ENCODE data around the gene IFT20. TPM values are rescaled to one million over a fixed set of nuclear protein-coding genes. Genes with fewer than 3 reads are reported as not detected.
A peak's percentile ranks its signal among the peaks of the same experiment; 100 is the strongest.

IFT20 gene
- total and polyA plus RNA-seq, 2 of the 13 experiments (the other 11 are each of a cell fraction or from before 2014, with no cell fraction given), result 28.0 to 37.8 TPM

DNA sequence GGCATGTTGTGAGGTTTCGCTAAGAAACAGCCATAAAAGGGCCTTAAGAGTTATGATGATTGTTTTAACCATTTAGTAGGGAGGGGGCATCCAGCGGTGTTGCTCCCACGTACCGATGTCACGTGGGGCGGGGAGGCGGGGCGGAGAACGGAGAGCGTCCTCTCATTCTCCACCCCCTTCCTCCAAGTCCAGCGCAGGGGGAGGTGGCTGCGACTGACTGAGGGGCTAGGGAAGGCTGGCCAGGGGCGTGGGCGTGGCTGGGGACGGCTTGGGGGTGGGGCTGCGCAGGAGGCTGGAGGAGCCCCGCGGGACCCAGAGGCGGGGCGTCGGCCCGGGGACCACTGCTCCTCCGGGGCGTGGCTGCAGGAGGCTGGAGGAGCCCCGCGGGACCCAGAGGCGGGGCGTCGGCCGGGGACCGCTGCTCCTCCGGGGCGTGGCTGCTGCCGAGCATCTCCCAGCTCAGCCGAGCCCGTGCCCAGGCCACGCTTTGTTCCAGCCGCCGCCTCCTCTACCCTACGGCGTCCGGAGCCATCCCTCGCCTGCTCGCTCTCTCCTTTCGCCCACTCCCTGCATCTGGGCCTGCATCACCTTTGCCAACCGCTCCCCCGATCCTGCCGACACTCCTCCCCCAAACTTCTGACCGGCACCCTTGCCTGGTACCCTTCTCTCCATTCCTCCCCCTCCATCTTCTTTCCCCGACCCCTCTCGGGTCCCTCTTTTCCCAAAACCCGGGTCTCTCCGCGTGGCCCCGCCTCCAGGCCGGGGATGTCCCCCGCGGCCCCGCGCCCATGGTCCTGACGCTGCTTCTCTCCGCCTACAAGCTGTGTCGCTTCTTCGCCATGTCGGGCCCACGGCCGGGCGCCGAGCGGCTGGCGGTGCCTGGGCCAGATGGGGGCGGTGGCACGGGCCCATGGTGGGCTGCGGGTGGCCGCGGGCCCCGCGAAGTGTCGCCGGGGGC is 36.3 kb upstream of the IFT20 start, which contains the start of gene SARM1 (continued):
- TF ChIP-seq, protein P1, sequence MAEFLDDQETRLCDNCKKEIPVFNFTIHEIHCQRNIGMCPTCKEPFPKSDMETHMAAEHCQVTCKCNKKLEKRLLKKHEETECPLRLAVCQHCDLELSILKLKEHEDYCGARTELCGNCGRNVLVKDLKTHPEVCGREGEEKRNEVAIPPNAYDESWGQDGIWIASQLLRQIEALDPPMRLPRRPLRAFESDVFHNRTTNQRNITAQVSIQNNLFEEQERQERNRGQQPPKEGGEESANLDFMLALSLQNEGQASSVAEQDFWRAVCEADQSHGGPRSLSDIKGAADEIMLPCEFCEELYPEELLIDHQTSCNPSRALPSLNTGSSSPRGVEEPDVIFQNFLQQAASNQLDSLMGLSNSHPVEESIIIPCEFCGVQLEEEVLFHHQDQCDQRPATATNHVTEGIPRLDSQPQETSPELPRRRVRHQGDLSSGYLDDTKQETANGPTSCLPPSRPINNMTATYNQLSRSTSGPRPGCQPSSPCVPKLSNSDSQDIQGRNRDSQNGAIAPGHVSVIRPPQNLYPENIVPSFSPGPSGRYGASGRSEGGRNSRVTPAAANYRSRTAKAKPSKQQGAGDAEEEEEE (CRISPR knock-in tag; IDR thresholded peaks at IDR 0.05; ENCODE audit: borderline replicate concordance), result no peak
- TF ChIP-seq, protein P2, sequence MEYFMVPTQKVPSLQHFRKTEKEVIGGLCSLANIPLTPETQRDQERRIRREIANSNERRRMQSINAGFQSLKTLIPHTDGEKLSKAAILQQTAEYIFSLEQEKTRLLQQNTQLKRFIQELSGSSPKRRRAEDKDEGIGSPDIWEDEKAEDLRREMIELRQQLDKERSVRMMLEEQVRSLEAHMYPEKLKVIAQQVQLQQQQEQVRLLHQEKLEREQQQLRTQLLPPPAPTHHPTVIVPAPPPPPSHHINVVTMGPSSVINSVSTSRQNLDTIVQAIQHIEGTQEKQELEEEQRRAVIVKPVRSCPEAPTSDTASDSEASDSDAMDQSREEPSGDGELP (IDR thresholded peaks at IDR 0.05; ENCODE audit: borderline replicate concordance, low read depth), result no peak
- TF ChIP-seq ZNF652 (CRISPR knock-in tag; IDR thresholded peaks at IDR 0.05; ENCODE audit: borderline replicate concordance, low read depth), result peak; percentile 75
- TF ChIP-seq IRF2 (CRISPR knock-in tag; IDR thresholded peaks at IDR 0.05), result 0 out of 2 replicates have a peak, but pooled peaks have one; percentile 11
- peak; percentile 55; the same call in 1 of the 2 replicates for TF ChIP-seq TBX2 (CRISPR knock-in tag; IDR thresholded peaks at IDR 0.05; ENCODE audit: borderline replicate concordance)
- TF ChIP-seq ZSCAN25 (CRISPR knock-in tag; IDR thresholded peaks at IDR 0.05), result peak; percentile 88
- peak; percentile 37; the same call in 1 of the 2 replicates for TF ChIP-seq ZNF768 (CRISPR knock-in tag; IDR thresholded peaks at IDR 0.05)
- TF ChIP-seq ELF3 (CRISPR knock-in tag; IDR thresholded peaks at IDR 0.05), result 0 out of 2 replicates have a peak, but pooled peaks have one; percentile 14
- peak; percentile 78 for TF ChIP-seq SP5 (CRISPR knock-in tag; IDR thresholded peaks at IDR 0.05; ENCODE audit: borderline replicate concordance, low read depth)
- TF ChIP-seq ZNF543 (CRISPR knock-in tag; IDR thresholded peaks at IDR 0.05), result 0 out of 2 replicates have a peak, but pooled peaks have one; percentile 47
- TF ChIP-seq MYC (CRISPR knock-in tag; IDR thresholded peaks at IDR 0.05; ENCODE audit: borderline replicate concordance), result no peak; the same call in 1 of the 2 replicates
- peak; percentile 65; the same call in 1 of the 2 replicates for TF ChIP-seq KLF12 (CRISPR knock-in tag; IDR thresholded peaks at IDR 0.05; ENCODE audit: borderline replicate concordance)
- TF ChIP-seq ETV5 (CRISPR knock-in tag; IDR thresholded peaks at IDR 0.05; ENCODE audit: borderline replicate concordance), result peak; percentile 17; the same call in 1 of the 2 replicates
- no peak for TF ChIP-seq ZNF276 (CRISPR knock-in tag; IDR thresholded peaks at IDR 0.05; ENCODE audit: low read depth)
- TF ChIP-seq ZNF317 (CRISPR knock-in tag; IDR thresholded peaks at IDR 0.05), result no peak
- 0 out of 2 replicates have a peak, but pooled peaks have one; percentile 25 for TF ChIP-seq ZNF556 (CRISPR knock-in tag; IDR thresholded peaks at IDR 0.05; ENCODE audit: borderline replicate concordance)
- 0 out of 2 replicates have a peak, but pooled peaks have one; percentile 9 for TF ChIP-seq HOXA3 (CRISPR knock-in tag; IDR thresholded peaks at IDR 0.05)
- TF ChIP-seq, protein P3, sequence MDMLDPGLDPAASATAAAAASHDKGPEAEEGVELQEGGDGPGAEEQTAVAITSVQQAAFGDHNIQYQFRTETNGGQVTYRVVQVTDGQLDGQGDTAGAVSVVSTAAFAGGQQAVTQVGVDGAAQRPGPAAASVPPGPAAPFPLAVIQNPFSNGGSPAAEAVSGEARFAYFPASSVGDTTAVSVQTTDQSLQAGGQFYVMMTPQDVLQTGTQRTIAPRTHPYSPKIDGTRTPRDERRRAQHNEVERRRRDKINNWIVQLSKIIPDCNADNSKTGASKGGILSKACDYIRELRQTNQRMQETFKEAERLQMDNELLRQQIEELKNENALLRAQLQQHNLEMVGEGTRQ (IDR thresholded peaks at IDR 0.05; ENCODE audit: low read depth, low read length), result peak; percentile 77
- TF ChIP-seq, protein P3 (CRISPR knock-in tag; IDR thresholded peaks at IDR 0.05; ENCODE audit: borderline replicate concordance), result peak; percentile 92; the same call in 1 of the 2 replicates
- peak; percentile 60 for TF ChIP-seq HNRNPK (IDR thresholded peaks at IDR 0.05; ENCODE audit: low read depth, low read length, poor library complexity, severe bottlenecking)
- TF ChIP-seq HNF4A (CRISPR knock-in tag; IDR thresholded peaks at IDR 0.05), result no peak
- peak; percentile 41; the same call in 1 of the 3 replicates for TF ChIP-seq MXI1 (IDR thresholded peaks at IDR 0.05; ENCODE audit: borderline replicate concordance, low read depth, low read length)
- peak; percentile 48 for TF ChIP-seq SAP130 (CRISPR knock-in tag; IDR thresholded peaks at IDR 0.05; ENCODE audit: low read depth)

Data from HepG2 (cell line).